Measurements from ENCODE around the gene USH1C. TPM values are rescaled to one million over a fixed set of nuclear protein-coding genes. Genes with fewer than 3 reads are reported as not detected.

USH1C gene
- total RNA-seq, 1 experiment from 2014 or later, result 101 TPM

GRCh38 chr11:17533778-17534415, 10.3 kb downstream of the USH1C start:
- ChIA-PET CTCF (interaction anchor here (0.7 to 1.3 kb wide), 2 partner anchors 10 to 28 kb away, joined by 3 to 5 read pairs; partner anchors contain the start of gene USH1C), POLR2A (interaction anchor here (2.6 kb wide), 1 partner anchor 11 kb away, joined by 10 read pairs; the partner anchor contains the start of gene USH1C)
- Mint-ChIP-seq H3K4me3 (ENCODE audit: unreplicated experiment) (no peak overlapping the region), H3K36me3 (ENCODE audit: insufficient read depth, unreplicated experiment) (peaks cover 54% of the 10 kb centered on the region), H3K27ac (ENCODE audit: unreplicated experiment) (peak overlapping the region; percentile 58), H3K9me3 (ENCODE audit: unreplicated experiment) (no peaks in the 10 kb centered on the region), H3K4me1 (ENCODE audit: low read depth, unreplicated experiment) (peaks cover 51% of the 10 kb centered on the region), H3K27me3 (ENCODE audit: insufficient read depth, unreplicated experiment) (no peaks in the 10 kb centered on the region)
- Histone ChIP-seq H3K9me3 (no peaks in the 10 kb centered on the region), H3K36me3 (ENCODE audit: control insufficient read depth, insufficient read depth, low read length) (no peaks in the 10 kb centered on the region; the same call in 1 of the 2 replicates), H3K27me3 (replicated peaks; ENCODE audit: control insufficient read depth, insufficient read depth, low read length) (no peaks in the 10 kb centered on the region), H3K4me1 (peaks cover 68% of the 10 kb centered on the region), H3K4me3 (ENCODE audit: low read depth, low read length) (no peak overlapping the region)
- DNase-seq, result no peak
- intact Hi-C loops (cut with micrococcal nuclease; ENCODE audit: unreplicated experiment), result no loop called here
- BruUV-seq (replicated peaks), result no TSS peak
- TF ChIP-seq, protein P1, sequence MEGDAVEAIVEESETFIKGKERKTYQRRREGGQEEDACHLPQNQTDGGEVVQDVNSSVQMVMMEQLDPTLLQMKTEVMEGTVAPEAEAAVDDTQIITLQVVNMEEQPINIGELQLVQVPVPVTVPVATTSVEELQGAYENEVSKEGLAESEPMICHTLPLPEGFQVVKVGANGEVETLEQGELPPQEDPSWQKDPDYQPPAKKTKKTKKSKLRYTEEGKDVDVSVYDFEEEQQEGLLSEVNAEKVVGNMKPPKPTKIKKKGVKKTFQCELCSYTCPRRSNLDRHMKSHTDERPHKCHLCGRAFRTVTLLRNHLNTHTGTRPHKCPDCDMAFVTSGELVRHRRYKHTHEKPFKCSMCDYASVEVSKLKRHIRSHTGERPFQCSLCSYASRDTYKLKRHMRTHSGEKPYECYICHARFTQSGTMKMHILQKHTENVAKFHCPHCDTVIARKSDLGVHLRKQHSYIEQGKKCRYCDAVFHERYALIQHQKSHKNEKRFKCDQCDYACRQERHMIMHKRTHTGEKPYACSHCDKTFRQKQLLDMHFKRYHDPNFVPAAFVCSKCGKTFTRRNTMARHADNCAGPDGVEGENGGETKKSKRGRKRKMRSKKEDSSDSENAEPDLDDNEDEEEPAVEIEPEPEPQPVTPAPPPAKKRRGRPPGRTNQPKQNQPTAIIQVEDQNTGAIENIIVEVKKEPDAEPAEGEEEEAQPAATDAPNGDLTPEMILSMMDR (IDR thresholded peaks at IDR 0.05; ENCODE audit: insufficient read depth in 1 of 2, low read depth in 1 of 2, low read length in 1 of 2, severe bottlenecking in 1 of 2, unreplicated experiment in 1 of 2), result no peak

DNA sequence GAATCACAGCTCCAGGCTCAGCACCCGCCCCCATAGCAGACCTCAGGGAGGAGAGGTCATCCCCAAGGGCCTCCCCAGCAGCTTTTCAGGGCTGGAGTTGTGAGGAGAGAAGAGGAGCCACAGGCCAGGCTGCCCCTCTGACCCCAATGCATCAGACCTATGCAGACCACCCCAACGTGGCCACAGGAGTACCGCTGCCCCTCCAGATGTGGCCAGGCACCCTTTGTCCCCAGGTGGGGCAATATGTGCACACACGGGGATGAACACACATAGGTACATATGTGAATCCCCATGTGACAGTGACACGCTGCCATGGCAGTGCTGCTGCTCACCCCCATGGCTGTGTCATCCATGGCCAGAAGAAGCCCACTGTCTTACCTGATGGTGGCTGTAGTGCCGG, 10.9 kb downstream of the USH1C start:
- CTCF ChIA-PET, result interaction anchor here (0.8 to 1.9 kb wide), 3 partner anchors 8 to 27 kb away, joined by 3 to 4 read pairs (median 4); no protein-coding TSS in a partner anchor
- Mint-ChIP-seq H3K4me3 (ENCODE audit: unreplicated experiment) (no peak overlapping the region), H3K27ac (ENCODE audit: unreplicated experiment) (peak overlapping the region; percentile 58), H3K36me3 (ENCODE audit: insufficient read depth, unreplicated experiment) (peaks cover 57% of the 10 kb centered on the region), H3K9me3 (ENCODE audit: unreplicated experiment) (no peaks in the 10 kb centered on the region), H3K27me3 (ENCODE audit: insufficient read depth, unreplicated experiment) (no peaks in the 10 kb centered on the region), H3K4me1 (ENCODE audit: low read depth, unreplicated experiment) (peaks cover 50% of the 10 kb centered on the region)
- Histone ChIP-seq H3K36me3 (ENCODE audit: control insufficient read depth, insufficient read depth, low read length) (peaks cover under 1% of the 10 kb centered on the region; the same call in 1 of the 2 replicates), H3K9me3 (no peaks in the 10 kb centered on the region), H3K4me3 (ENCODE audit: low read depth, low read length) (no peak overlapping the region), H3K27me3 (replicated peaks; ENCODE audit: control insufficient read depth, insufficient read depth, low read length) (no peaks in the 10 kb centered on the region), H3K4me1 (peaks cover 62% of the 10 kb centered on the region)
- no TSS peak for BruUV-seq (replicated peaks)
- POLR2A ChIA-PET, result interaction anchor here (1.2 to 2.6 kb wide), 2 partner anchors 8 to 11 kb away, joined by 4 to 10 read pairs; partner anchors contain the start of gene USH1C
- intact Hi-C loops (cut with micrococcal nuclease; ENCODE audit: unreplicated experiment), result no loop called here
- TF ChIP-seq, protein P1 (IDR thresholded peaks at IDR 0.05; ENCODE audit: insufficient read depth in 1 of 2, low read depth in 1 of 2, low read length in 1 of 2, severe bottlenecking in 1 of 2, unreplicated experiment in 1 of 2), result no peak
- DNase-seq, result no peak

- H3K36me3 ChIP-seq (ENCODE audit: control insufficient read depth, insufficient read depth, low read length), result peaks cover 1% of the 10 kb centered on the region; the same call in 1 of the 2 replicates
- no peak for DNase-seq
- CTCF ChIA-PET, result interaction anchor here (0.8 to 1.9 kb wide), 2 partner anchors 9 to 16 kb away, joined by 4 read pairs; no protein-coding TSS in a partner anchor
- no peak overlapping the region for H3K4me3 ChIP-seq (ENCODE audit: low read depth, low read length)
- peaks cover 57% of the 10 kb centered on the region for H3K4me1 ChIP-seq
- peaks cover 46% of the 10 kb centered on the region for H3K4me1 Mint-ChIP-seq (ENCODE audit: low read depth, unreplicated experiment)
- intact Hi-C loops (cut with micrococcal nuclease; ENCODE audit: unreplicated experiment), result no loop called here
- H3K9me3 ChIP-seq, result no peaks in the 10 kb centered on the region
- no peaks in the 10 kb centered on the region for H3K9me3 Mint-ChIP-seq (ENCODE audit: unreplicated experiment)
- H3K27me3 Mint-ChIP-seq (ENCODE audit: insufficient read depth, unreplicated experiment), result no peaks in the 10 kb centered on the region
- TF ChIP-seq, protein P1 (IDR thresholded peaks at IDR 0.05; ENCODE audit: insufficient read depth in 1 of 2, low read depth in 1 of 2, low read length in 1 of 2, severe bottlenecking in 1 of 2, unreplicated experiment in 1 of 2), result no peak
- H3K27me3 ChIP-seq (replicated peaks; ENCODE audit: control insufficient read depth, insufficient read depth, low read length), result no peaks in the 10 kb centered on the region
- peaks cover 61% of the 10 kb centered on the region for H3K36me3 Mint-ChIP-seq (ENCODE audit: insufficient read depth, unreplicated experiment)
- POLR2A ChIA-PET, result interaction anchor here (1.2 to 2.6 kb wide), 2 partner anchors 9 to 12 kb away, joined by 4 to 10 read pairs; partner anchors contain the start of gene USH1C
- no peak overlapping the region for H3K4me3 Mint-ChIP-seq (ENCODE audit: unreplicated experiment)
- no TSS peak for BruUV-seq (replicated peaks)
- H3K27ac Mint-ChIP-seq (ENCODE audit: unreplicated experiment), result peak overlapping the region; percentile 78
These were observed 11.4 kb downstream of the USH1C start for GRCh38 chr11:17532784-17533183.

All from Caco-2 (cell line).